UCSD-AML1 (cell line): Measurements from ENCODE around the gene OR2AG2.

Experiments
- DNase-seq: peaks from one replicate; lab custom pipeline; 2025; ENCODE audit not compliant: unreplicated experiment; lab: John Stamatoyannopoulos, UW

OR2AG2 gene

DNA sequence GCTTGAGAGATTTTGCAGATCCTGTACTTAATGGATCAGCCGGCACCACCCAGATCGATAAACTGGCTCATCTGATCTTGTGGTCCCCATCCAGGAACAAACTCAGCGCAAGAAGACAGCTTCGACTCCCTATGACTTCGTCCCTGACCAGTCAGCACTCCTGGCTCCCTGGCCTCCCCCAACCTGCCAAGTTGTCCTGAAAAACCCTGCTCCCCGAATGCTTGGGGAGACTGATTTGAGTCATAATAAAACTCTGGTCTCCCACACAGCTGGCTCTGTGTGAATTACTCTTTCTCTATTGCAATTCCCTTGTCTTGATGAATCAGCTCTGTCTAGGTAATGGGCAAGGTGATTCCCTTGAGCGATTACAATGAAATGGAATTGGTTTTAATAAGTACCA is 29.5 kb downstream of the OR2AG2 start:
- DNase-seq, result no peak

DNA sequence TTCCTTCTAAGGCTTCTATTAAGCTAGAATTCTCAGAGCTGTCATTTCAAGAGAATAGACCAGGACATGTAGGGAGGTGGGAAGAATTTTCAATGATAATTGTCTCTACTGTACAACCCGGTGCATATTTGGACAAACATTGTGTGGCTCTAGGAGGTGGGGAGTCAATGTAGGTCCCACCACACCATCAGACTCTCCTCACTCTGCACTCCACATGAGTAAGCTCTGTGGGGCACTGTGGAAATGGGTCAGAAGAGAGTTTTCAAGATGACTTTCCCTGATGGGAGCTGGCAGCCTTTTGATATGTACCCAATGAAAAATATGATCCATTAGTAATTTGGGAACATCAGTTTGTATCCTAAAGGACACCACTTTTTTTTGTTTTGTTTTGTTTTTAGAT is 33.2 kb downstream of the OR2AG2 start:
- DNase-seq, result no peak

DNA sequence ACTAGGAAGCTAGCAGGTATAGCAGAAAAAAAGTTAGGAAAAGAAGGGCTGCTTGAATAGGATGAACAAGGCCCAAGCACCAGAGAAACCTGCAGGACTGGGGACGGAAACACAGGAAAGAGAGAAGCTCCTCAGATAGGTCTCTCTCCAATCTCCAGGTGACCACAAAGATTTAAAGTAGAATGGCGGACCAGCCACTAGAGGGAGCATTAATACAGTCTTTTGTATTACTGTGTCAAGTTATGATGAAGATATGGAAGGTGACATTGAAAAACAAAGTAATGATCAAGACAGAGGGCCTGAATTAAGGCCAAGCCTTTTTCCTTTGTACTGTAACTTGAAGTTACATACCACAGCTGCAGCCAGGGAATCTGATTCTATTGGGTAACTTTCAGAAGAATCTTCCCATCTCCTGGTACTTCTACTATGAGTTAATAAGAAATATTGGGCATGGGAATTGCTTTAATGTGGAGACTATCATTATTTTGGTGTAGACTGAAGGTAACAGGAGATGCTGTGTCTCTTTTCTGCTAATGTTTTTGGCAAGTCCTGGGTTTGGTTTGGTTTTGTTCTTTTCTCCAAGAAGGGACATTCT is 33.8 kb downstream of the OR2AG2 start:
- DNase-seq, result no peak

DNA sequence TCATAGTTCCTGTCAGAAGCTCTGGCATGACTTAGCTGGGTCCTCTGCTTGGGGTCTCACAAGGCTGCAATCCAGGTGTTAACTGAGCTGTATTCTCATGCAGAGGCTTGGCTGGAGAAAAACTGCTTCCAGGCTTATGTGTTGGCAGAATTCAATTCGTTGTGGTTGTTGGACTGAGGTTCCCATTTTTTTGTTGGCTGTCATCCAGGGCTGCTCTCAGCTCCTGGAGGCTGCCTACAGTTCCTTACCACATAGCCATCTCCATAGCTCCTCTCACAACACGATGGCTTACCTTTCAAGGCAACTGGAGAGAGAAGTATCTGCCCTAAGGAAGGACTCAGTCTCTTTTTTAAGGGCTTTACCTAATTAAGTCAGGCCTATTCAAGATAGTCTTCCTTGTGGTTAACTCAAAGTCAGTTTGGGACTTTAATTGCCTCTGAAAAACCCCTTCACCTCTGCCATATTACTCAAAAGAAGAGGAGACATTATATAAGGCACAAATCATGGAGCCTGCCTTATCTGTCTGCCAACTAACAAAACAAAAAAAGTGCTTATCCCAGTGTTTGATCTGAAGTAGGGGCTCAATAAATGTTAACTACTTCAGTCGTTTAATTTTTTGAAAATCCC is 35.2 kb downstream of the OR2AG2 start:
- DNase-seq, result no peak

DNA sequence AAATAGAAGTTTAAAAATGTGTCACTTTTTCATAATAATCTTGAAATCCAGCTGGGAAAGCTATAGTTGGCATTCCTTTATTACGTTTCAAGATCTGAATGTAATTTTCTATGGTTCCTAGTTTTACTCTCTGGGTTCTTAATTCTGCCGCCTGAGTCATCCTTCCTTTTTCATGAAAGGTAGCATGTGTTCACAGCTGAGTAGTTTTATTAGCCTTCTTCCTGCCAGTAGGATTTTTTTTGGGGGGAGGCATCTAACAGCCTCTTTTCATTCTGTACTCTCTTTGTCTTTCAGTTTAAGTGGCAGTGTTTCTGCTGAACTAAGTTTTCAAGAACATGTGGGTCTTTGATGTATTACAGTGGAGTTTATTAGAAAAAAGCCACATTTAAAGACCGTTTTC is 36.5 kb downstream of the OR2AG2 start:
- no peak for DNase-seq

DNA sequence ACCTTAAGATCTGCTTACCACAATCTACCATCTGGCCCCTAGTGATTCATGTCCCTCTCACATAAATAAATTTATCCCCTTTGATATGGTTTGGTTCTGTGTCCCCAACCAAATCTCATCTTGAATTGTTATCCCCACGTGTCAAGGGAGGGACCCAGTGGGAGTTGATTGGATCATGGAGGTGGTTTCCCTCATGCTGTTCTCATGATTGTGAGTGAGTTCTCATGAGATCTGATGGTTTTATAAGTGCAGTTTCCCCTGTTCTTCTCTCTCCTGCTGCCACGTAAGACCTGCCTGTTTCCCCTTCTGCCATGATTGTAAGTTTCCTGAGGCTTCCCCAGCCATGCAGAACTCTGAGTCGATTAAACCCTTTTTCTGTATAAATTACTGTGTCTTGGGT is 37.2 kb downstream of the OR2AG2 start:
- no peak for DNase-seq

DNA sequence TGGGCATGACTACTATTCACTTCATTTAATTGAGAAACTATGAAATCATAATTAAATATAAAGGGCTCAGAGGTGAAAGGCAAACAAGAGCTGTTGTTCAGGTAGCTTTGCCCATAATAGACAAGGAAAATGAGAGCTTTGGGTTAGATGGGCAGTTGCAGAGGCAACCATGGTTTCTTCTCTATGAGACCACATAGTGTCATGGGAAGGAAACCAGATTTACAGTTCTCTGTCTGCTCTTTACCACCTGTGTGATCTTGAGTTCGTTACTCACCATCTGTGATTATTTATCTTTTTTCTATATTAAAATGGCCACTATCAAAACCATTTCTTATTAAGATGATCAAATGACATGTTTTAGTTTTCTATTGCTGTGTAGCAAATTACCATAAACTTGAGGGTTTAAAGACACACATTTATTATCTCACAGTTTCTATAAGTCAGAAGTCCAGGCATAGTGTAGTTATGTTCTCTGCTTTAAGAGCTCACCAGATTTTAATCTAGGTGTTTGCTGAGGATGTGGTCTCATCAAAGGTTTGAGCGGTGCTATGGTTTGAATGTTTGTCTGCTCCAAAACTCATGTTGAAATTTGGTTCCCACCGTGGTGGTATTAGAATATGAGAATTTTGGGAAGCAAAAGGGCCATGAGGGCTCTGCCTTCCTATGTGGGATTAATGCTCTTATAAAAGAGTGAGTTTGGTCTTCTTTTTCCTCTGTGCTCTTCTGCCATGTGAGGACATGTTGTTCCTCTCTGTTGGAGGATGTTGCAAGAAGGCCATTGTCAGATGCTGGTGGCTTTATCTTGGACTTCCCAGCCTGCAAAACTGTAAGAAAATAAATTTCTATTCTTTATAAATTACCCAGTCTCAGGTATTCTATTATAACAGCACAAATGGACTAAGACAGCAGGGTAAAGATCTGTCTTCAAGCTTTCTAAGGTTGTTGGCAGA is 38.2 kb downstream of the OR2AG2 start:
- DNase-seq, result no peak

DNA sequence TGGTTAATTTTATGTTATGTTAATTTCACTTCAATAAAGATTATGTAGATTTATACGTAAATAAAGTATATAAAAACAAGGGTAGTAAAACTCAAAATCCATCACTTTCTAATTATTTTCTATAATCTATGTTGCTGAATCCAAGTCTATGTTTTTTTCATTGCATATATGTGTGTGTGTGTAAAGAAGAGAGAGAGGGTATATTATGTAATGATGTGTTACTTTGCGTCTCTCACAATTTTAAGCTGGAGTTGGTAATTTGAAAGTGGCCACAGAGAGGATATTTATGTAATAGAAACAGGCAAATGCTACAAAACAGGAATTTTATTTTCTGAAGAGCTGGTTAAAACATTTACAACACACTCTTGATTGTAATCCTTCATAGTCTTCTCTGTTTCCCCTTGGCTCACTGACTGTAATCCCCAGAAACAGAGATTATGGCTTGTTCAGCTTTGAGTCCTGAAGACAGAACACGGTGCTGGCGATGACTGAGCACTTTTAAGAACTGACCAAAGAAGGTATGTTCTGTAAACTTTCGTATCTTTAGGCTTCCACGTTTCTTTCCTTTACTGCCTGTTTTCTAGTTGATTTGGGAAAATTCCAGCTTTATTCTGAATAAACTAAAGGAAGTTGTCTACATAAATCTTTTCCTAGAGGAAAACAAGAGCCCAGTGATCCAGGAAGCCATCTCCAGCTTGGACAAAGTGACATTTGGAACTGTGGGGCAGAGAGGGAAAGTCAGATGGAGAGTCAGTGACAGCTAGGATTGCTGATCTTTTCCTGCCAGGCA is 43.6 kb downstream of the OR2AG2 start:
- no peak for DNase-seq

DNA sequence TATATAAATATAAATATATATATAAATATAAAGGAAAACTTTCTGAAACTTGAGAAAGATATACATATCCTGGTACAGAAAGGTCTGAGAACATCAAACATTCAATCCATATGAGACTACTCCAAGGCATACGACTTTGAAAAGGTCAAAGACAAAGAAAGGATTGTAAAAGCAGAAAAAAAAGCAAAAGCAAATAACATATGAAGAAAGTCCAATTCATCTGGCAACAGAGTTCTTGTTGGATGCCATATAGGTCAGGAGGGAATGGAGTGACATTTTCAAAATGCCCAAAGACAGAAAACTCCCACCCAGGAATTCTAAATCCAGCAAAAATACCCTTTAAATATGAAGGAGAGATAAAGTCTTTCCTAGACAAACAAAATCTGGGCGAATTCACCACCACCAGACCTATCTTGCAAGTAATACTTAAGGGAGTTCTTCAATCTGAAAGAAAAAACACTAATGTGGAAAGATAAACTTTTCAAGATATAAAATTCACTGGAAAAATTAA is 46.3 kb downstream of the OR2AG2 start:
- no peak for DNase-seq

DNA sequence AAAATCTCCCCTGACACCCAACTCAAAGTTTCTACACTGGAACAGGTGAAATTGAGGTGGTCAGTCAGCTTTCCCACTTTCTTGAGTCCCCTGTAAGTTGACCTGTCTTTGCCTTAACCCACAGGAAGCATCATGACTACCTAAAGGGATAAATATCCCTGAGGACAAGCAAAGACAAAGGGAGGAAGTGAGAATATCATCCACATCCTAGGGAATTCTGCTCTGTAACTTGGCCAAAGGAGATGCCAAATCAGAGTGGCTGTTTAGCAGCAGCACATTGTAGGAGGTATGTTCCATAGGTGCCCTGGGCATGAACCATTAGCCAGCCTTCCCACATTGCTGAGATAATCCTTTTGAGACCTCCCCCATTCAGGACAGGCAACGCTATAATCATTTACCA is 47.8 kb downstream of the OR2AG2 start:
- DNase-seq, result no peak

DNA sequence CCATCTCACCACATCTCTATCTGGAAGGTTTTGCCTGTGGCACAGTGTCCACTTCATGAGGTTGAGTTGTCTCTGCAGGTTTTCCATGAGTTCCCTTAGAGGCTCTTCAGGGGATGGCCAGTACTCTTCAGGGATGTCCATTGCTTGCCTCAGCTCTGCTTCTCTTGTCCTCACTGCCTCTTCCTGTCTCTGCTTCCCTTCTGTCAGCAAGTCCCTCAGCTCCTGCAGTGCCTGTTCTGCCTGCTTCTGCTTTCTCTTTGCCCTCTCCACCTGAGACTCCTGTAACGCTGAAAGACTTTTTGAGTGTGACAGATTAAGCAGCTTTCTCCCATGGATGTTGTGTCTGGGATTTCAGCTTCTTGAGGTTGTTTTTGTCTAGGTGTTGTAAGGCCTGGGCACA is 50.4 kb downstream of the OR2AG2 start:
- DNase-seq, result no peak

DNA sequence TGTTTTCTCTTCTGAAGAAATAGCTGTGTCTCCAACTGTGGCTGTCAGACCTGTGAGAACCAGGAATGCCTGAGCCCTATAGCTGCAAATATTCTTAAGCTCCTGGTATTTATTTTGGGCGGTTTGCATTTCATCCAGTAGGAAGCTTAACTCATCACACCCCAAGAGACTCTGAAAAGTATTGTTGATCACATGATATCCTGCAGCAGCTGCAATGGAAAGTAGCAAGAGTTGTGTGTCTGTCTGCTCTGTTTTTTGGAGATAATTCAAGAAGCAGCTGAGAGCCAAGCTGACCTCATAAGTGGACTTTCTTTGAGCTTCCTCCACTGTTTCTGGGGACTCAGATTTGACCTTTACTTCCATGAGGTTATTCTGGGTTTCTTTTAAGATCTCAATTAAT is 52.2 kb downstream of the OR2AG2 start:
- DNase-seq, result no peak

DNA sequence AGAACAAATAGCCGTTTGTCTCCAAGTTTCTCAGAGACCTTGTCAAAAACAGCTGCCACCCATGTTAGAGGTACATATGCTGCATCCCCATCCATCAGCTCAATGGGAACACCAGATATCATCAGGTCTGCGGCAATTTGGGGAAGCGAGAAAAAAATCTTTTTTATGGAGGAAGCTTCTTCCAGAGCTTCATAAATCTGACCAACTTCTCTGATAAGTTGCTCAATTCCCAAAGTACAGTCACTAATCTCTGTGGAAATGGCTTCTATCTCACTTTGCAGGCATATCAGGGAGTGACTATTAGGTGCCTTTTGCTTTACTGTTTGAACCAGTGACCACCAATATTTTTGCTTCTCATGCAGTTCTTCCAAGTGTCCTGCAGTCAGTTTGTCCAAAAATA is 54.4 kb downstream of the OR2AG2 start:
- no peak for DNase-seq
